Activated CD4-positive, alpha-beta T cell treated with anti-CD3 and anti-CD28 coated beads, Interleukin-2, amount 10 ng/mL, durations not matched to agents 7 days and 5 days (primary cell): ENCODE measurements around the gene CELA3B. TPM values are rescaled to one million over a fixed set of nuclear protein-coding genes. Genes with fewer than 3 reads are reported as not detected.
"Not testable (repeated sequence)": the region's sequence is repeated elsewhere in the genome, so short reads cannot be mapped to it uniquely, and the experiment has no call there.

Experiments
- CTCF ChIA-PET: fragments of 350-600 bp; sonication (Branson Sonifier 250); formaldehyde crosslinking; loops from one replicate; lab custom pipeline; 2021; ENCODE audit warnings: antibody characterized with exemption; lab: Charles Lee
- POLR2A ChIA-PET: fragments of 350-600 bp; sonication (Branson Sonifier 250); formaldehyde crosslinking; loops from one replicate; lab custom pipeline; 2021; ENCODE audit warnings: antibody characterized with exemption; lab: Charles Lee
- DNase-seq: peaks from one replicate; pipeline ENCODE4 v3.0.0-alpha.2; 2020
- H3K27ac Mint-ChIP-seq: one replicate; pipeline ENCODE4 v1.8.0; 2021; ENCODE audit warnings: mild to moderate bottlenecking, moderate library complexity, mixed read lengths
- H3K27me3 Mint-ChIP-seq: one replicate; pipeline ENCODE4 v1.8.0; 2021; ENCODE audit warnings: mixed read lengths
- H3K36me3 Mint-ChIP-seq: one replicate; pipeline ENCODE4 v1.8.0; 2021; ENCODE audit warnings: low read depth, mixed read lengths
- H3K4me1 Mint-ChIP-seq: one replicate; pipeline ENCODE4 v1.8.0; 2021; ENCODE audit warnings: mixed read lengths
- H3K4me3 Mint-ChIP-seq: one replicate; pipeline ENCODE4 v1.8.0; 2021; ENCODE audit warnings: mild to moderate bottlenecking, moderate library complexity, mixed read lengths
- H3K9me3 Mint-ChIP-seq: one replicate; pipeline ENCODE4 v1.8.0; 2021; ENCODE audit warnings: mixed read lengths
- total RNA-seq, 2 experiments: library from RNA; stranded (reverse); gene quantifications; one replicate each; pipeline ENCODE4 v1.2.3, GENCODE V29; 2021

The CELA3B gene
- total RNA-seq, result not detected

DNA sequence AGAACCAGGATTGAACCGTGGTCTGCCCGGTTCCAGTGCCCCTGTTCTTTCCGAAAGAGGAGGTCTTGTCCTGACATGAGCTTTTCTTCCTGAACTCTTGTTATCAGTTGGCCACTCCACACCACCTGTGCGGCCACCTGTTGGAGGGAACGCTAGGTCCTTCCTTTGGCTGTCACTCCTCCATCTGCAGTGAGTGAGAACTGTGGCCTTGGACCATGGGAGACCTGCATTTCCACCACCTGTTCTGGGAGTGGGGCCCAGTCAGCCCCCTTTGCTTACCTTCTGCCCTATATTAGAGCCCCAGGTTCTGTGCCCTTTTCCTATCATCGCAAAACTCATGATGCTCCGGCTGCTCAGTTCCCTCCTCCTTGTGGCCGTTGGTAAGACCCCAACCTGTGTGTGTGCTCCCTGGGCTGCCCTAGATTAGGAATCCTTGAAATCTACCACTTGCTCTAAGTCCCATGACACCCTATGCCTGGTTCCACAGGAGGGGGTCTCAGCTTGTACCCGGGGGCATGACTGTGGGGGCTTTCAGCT, at the start of gene CELA3B:
CELA3B (plus strand) TSS at position 320 of the 537 bp plus-strand sequence; CDS start at position 338, 18 bp downstream.
- H3K36me3 Mint-ChIP-seq, H3K9me3 Mint-ChIP-seq, H3K4me1 Mint-ChIP-seq, POLR2A ChIA-PET, H3K27ac Mint-ChIP-seq, H3K4me3 Mint-ChIP-seq, H3K27me3 Mint-ChIP-seq, DNase-seq, CTCF ChIA-PET: not testable (repeated sequence)

DNA sequence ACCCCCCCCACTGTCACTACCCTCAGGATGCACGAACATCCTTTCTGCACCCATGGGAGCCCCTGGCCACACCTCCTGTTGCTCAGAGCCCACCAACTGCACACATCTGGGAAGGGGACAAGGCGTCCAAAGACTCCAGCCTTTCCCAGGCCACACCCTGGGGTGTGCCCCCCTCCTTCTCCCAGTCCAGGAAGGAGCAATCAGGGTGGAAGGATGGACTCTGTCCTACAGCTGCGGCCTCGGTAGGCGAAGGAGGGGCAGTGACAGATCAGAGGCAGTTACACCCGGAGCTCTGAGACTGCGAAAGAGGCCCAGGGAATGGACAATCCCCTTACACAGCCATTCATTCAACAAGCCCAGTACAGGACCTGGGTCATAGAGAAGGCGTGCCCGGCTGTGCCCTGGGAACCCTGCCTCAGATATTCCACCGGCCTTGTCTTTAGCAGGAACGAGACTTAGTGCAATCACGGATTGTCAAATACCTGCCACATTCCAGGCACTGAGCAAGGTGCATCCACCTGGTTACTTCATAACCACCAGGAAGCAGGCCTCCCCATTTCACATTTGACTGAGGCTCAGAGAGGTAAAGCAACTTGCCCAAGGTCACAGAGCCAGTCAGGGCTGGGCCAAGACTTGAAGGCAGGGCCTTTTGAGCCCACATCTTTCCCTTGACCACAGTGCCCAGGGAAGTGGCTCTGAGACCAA, 49.1 kb upstream of the CELA3B start:
- Mint-ChIP-seq H3K27ac (no peak overlapping the region), H3K4me1 (no peaks in the 10 kb centered on the region), H3K4me3 (no peak overlapping the region), H3K36me3 (no peaks in the 10 kb centered on the region), H3K9me3 (no peaks in the 10 kb centered on the region), H3K27me3 (no peaks in the 10 kb centered on the region)
- ChIA-PET CTCF (no interaction called here), POLR2A (no interaction called here)
- DNase-seq, result no peak

DNA sequence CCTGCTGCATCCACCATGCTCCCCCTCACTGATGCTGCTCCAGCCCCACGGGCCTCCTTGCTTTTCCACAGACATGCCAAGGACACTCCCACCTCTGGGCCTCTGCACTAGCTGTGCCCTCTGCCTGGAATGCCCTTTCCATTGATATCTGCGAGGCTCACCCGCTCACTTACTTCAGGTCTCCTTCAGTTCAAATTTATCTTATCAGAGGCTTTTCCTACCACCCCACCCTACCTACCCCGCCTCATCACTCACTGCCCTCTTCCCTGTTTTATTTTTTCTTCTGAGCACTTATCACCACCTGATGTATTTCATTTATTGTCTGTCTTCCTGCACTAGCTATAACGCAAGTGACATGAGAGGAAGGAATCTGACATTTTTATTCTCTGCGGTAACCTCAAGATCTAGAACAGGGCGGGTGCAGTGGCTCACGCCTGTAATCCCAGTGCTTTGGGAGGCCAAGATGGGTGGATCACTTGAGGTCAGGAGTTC, 46.7 kb upstream of the CELA3B start:
- POLR2A ChIA-PET, result no interaction called here
- H3K27ac Mint-ChIP-seq, result no peak overlapping the region
- H3K4me3 Mint-ChIP-seq, result no peak overlapping the region
- H3K4me1 Mint-ChIP-seq, result peaks cover 5% of the 10 kb centered on the region
- no peaks in the 10 kb centered on the region for H3K9me3 Mint-ChIP-seq
- DNase-seq, result no peak
- H3K27me3 Mint-ChIP-seq, result no peaks in the 10 kb centered on the region
- CTCF ChIA-PET, result no interaction called here
- H3K36me3 Mint-ChIP-seq, result no peaks in the 10 kb centered on the region

GRCh38 chr1:21930629-21931170, 46.1 kb upstream of the CELA3B start:
- POLR2A ChIA-PET, result no interaction called here
- H3K27ac Mint-ChIP-seq, result no peak overlapping the region

GRCh38 chr1:21931171-21932093, 45.4 kb upstream of the CELA3B start:
- no peak for DNase-seq
- Mint-ChIP-seq H3K27me3 (peaks cover 7% of the 10 kb centered on the region), H3K4me3 (no peak overlapping the region), H3K9me3 (no peaks in the 10 kb centered on the region), H3K27ac (no peak overlapping the region), H3K36me3 (no peaks in the 10 kb centered on the region), H3K4me1 (peaks cover 5% of the 10 kb centered on the region)
- ChIA-PET CTCF (interaction anchor here (0.7 kb wide), 1 partner anchor 22 kb away, joined by 6 read pairs; no protein-coding TSS in a partner anchor), POLR2A (no interaction called here)

More at GRCh38 chr1:21930629-21931170, 46.1 kb upstream of the CELA3B start:
- Mint-ChIP-seq H3K9me3 (no peaks in the 10 kb centered on the region), H3K36me3 (no peaks in the 10 kb centered on the region), H3K4me3 (no peak overlapping the region), H3K4me1 (peaks cover 5% of the 10 kb centered on the region), H3K27me3 (peaks cover 3% of the 10 kb centered on the region)
- DNase-seq, result no peak
- CTCF ChIA-PET, result interaction anchor here (0.7 kb wide), 1 partner anchor 21 kb away, joined by 6 read pairs; no protein-coding TSS in a partner anchor

GRCh38 chr1:21932127-21932526, 44.7 kb upstream of the CELA3B start:
- peaks cover 5% of the 10 kb centered on the region for H3K4me1 Mint-ChIP-seq
- no peaks in the 10 kb centered on the region for H3K9me3 Mint-ChIP-seq
- POLR2A ChIA-PET, result no interaction called here
- no peak overlapping the region for H3K4me3 Mint-ChIP-seq
- no peaks in the 10 kb centered on the region for H3K36me3 Mint-ChIP-seq
- CTCF ChIA-PET, result no interaction called here
- no peak overlapping the region for H3K27ac Mint-ChIP-seq
- DNase-seq, result no peak
- peaks cover 9% of the 10 kb centered on the region for H3K27me3 Mint-ChIP-seq

- peaks cover 18% of the 10 kb centered on the region for H3K27me3 Mint-ChIP-seq
- no peak overlapping the region for H3K4me3 Mint-ChIP-seq
- H3K4me1 Mint-ChIP-seq, result peaks cover 11% of the 10 kb centered on the region
- POLR2A ChIA-PET, result no interaction called here
- H3K27ac Mint-ChIP-seq, result no peak overlapping the region
- H3K36me3 Mint-ChIP-seq, result peaks cover 3% of the 10 kb centered on the region
- H3K9me3 Mint-ChIP-seq, result no peaks in the 10 kb centered on the region
- CTCF ChIA-PET, result interaction anchor here (0.6 to 0.9 kb wide), 3 partner anchors 10 to 834 kb away, joined by 3 to 4 read pairs (median 3); no protein-coding TSS in a partner anchor
- no peak for DNase-seq
Observed at GRCh38 chr1:21933397-21934248, 43.2 kb upstream of the CELA3B start.

DNA sequence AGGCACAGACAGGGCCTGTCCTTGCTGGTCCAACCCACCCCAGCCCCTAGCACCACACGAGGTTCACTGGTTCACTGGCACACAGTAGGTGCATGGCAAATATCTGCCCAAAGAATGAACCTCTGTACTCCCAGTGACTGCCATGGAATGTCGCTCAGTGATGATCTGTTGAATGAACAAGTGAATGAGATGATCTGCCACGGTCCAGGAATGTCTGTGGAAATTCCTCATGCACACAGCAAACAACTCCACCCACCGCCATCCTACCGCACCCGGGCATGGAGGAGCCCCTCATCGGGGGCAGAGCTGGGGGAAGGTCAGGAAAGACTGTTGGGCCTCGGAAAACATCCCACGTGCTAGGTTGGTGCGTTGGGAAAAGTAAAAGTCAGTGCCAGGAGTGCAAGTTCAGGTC, 41.4 kb upstream of the CELA3B start:
- POLR2A ChIA-PET, result no interaction called here
- no peak overlapping the region for H3K27ac Mint-ChIP-seq
- peaks cover 11% of the 10 kb centered on the region for H3K4me1 Mint-ChIP-seq
- H3K4me3 Mint-ChIP-seq, result no peak overlapping the region
- DNase-seq, result no peak
- peaks cover 3% of the 10 kb centered on the region for H3K36me3 Mint-ChIP-seq
- H3K9me3 Mint-ChIP-seq, result no peaks in the 10 kb centered on the region
- peaks cover 18% of the 10 kb centered on the region for H3K27me3 Mint-ChIP-seq
- CTCF ChIA-PET, result interaction anchor here (0.6 to 1.4 kb wide), 3 partner anchors 13 to 1650 kb away, joined by 3 read pairs; no protein-coding TSS in a partner anchor

DNA sequence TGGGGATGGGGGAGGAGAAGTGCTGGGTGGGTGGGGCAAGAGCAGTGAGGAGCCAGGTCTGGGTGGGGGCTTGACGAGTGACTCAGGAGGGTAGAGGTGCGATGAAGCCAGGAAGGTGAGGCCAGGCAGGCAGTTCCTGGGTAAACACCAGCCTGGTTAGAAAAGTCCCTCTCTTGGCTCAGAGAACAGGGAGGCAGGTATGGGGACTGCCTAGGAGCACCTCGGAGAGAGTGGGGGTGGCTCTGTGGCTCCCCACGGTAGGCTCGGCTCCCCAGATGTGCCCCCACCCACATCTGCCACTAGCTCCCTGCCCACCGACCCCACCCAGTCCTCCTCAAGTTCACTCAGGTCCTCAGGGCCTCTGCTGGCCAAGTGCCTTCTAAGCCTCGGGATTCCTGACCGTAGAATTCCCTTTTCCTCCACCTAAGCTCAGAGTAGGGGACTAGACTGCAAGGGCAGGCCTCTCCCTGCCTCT, 40.9 kb upstream of the CELA3B start:
- ChIA-PET CTCF (interaction anchor here (0.6 to 1.4 kb wide), 4 partner anchors 13 to 1650 kb away, joined by 3 read pairs; no protein-coding TSS in a partner anchor), POLR2A (no interaction called here)
- Mint-ChIP-seq H3K27ac (no peak overlapping the region), H3K27me3 (peaks cover 18% of the 10 kb centered on the region), H3K4me3 (peak overlapping the region; percentile 57), H3K4me1 (peaks cover 11% of the 10 kb centered on the region), H3K36me3 (peaks cover 3% of the 10 kb centered on the region), H3K9me3 (no peaks in the 10 kb centered on the region)
- no peak for DNase-seq

DNA sequence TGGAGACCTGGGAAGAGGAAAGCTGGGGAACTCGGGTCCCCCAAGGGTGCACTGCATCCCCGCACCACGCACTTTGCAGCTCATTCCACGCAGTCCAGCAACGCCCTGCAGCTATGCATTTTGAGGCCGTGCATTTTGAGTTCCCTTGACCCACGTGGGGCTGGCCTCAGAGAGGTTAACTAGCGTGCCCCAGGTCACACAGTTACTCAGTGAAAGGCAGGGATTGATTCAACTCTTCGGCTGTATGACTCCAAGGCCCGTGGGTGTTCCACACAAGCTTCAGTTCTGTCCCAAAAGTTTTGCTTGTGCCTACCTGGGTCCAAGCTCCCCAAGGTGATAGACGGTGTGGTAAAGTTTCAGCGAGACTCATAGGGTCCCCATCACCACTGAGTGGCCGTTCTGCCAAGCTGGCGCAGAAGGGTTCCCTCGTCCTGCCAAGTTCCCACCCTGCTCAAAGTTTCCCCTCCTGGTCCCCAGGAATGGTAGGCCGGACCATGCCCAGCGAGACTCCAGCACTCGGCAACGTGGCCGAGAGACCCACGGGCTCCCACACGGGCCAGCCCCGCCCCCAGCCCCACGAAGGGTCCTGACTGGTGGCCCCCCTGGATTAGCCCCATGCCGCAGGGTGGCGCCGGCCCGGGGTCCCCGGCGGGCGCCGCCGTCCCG, 40.3 kb upstream of the CELA3B start:
- H3K9me3 Mint-ChIP-seq, result no peaks in the 10 kb centered on the region
- H3K4me1 Mint-ChIP-seq, result peaks cover 11% of the 10 kb centered on the region
- peaks cover 3% of the 10 kb centered on the region for H3K36me3 Mint-ChIP-seq
- no peak for DNase-seq
- H3K27me3 Mint-ChIP-seq, result peaks cover 23% of the 10 kb centered on the region
- ChIA-PET POLR2A (no interaction called here), CTCF (interaction anchor here (0.6 to 1.0 kb wide), 2 partner anchors 17 to 91 kb away, joined by 3 read pairs; no protein-coding TSS in a partner anchor)
- H3K27ac Mint-ChIP-seq, result no peak overlapping the region
- peak overlapping the region; percentile 57 for H3K4me3 Mint-ChIP-seq

DNA sequence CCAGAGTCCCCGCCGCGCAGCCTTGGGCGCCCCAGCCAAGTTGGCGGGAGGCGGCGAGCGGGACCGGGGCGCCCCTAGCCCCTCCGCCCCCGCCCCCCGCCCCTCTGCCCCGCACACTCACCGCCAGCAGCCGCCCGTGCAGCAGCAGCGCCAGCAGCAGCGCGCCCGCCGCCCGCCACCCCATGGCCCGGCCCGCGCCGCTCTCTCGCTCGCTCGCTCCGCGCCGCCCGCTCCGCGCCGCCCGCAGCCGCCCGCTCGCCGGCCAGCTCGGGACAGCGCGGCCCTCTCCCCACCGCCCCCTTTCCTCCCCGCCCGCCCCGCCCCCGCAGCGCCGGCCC, 39.8 kb upstream of the CELA3B start, which contains the start of gene HSPG2:
HSPG2 (minus strand) TSS at position 277 of the 338 bp plus-strand sequence; CDS start at position 184, 93 bp downstream.
- DNase-seq, result no peak
- Mint-ChIP-seq H3K9me3 (no peaks in the 10 kb centered on the region), H3K27me3 (peaks cover 23% of the 10 kb centered on the region), H3K27ac (peak within 1 kb of the TSS; percentile 39), H3K4me1 (peaks cover 11% of the 10 kb centered on the region), H3K4me3 (peak within 1 kb of the TSS; percentile 78), H3K36me3 (peaks cover 3% of the 10 kb centered on the region)
- ChIA-PET CTCF (no interaction called here), POLR2A (no interaction called here)
